Vagina (tissue), 2 donors: ENCODE measurements around the gene PLCB1. TPM values are rescaled to one million over a fixed set of nuclear protein-coding genes. Genes with fewer than 3 reads are reported as not detected.

Experiments
- DNase-seq, 2 donors: peaks; one replicate each; pipeline ENCODE4 v3.0.0-alpha.2; 2017; ENCODE audit errors: extremely low spot score in 2 of 2
- H3K27ac ChIP-seq: fragments of 200-600 bp; sonication (generic); one replicate; pipeline ENCODE4 v1.5.1; 2019
- H3K27me3 ChIP-seq: fragments of 200-600 bp; sonication (generic); one replicate; pipeline ENCODE4 v1.5.1; 2019
- H3K36me3 ChIP-seq, 2 donors: fragments of 200-600 bp; sonication (generic); one replicate each; pipeline ENCODE4 v1.5.1; 2017 to 2019
- H3K4me1 ChIP-seq: fragments of 200-600 bp; sonication (generic); one replicate; pipeline ENCODE4 v1.5.1; 2019
- H3K4me3 ChIP-seq, 2 donors: fragments of 200-600 bp; sonication (generic); 1 replicate in 1 of 2; 2 replicates in 1 of 2; pipeline ENCODE4 v1.5.1; 2016 to 2019
- H3K9me3 ChIP-seq: fragments of 200-600 bp; sonication (generic); one replicate; pipeline ENCODE4 v1.5.1; 2019
- CTCF ChIP-seq, 3 experiments: fragments of 450-650 bp in 2 of 3; fragments of 200-600 bp in 1 of 3; sonication (generic) in 1 of 3; IDR thresholded peaks; one replicate each; pipeline ENCODE4 v1.5.1; 2017 to 2019; ENCODE audit warnings: antibody characterized with exemption in 3 of 3, mild to moderate bottlenecking in 2 of 3, moderate library complexity in 2 of 3
- POLR2A ChIP-seq, 2 donors: fragments of 450-650 bp; IDR thresholded peaks; one replicate each; pipeline ENCODE4 v1.6.1; 2017; ENCODE audit warnings: antibody characterized with exemption in 2 of 2, mild to moderate bottlenecking in 2 of 2, moderate library complexity in 2 of 2
- POLR2AphosphoS5 ChIP-seq, 2 donors: sonication (generic); formaldehyde crosslinking; IDR thresholded peaks; one replicate each; pipeline ENCODE4 v1.9.0; 2017; ENCODE audit warnings: antibody characterized with exemption in 2 of 2, mild to moderate bottlenecking in 2 of 2, low read depth in 1 of 2; ENCODE audit not compliant: insufficient read depth in 1 of 2
- intact Hi-C: fragments of 100-400 bp; cut with DNase I; formaldehyde crosslinking; loops from one replicate; pipeline ENCODE4 v1.15.1; 2023
- total RNA-seq: library from RNA; depleted of rRNA; stranded (reverse); fragments of >200 nt; gene quantifications from one replicate; pipeline ENCODE4 v1.2.3, GENCODE V29; 2016

Gene PLCB1
- total RNA-seq, 1 donor from 2014 or later: 32.4 TPM

GRCh38 chr20:8788831-8789230, 656.8 kb downstream of the PLCB1 start:
- intact Hi-C loops: loop anchor here (10.0 kb wide), 2 partner anchors 576 to 606 kb away; no protein-coding TSS in a partner anchor

GRCh38 chr20:8790442-8791074, 658.5 kb downstream of the PLCB1 start:
- TF ChIP-seq POLR2A (IDR thresholded peaks at IDR 0.05) (no peak), CTCF (IDR thresholded peaks at IDR 0.05) (peak; percentile 77 to 90 (median 81))
- intact Hi-C loops: loop anchor here (10.0 kb wide), 1 partner anchor 64 kb away; no protein-coding TSS in a partner anchor
- H3K27ac ChIP-seq: no peak overlapping the region
- H3K36me3 ChIP-seq: no peaks in the 10 kb centered on the region
- H3K4me1 ChIP-seq: peaks cover 3% of the 10 kb centered on the region
- no peaks in the 10 kb centered on the region for H3K27me3 ChIP-seq
- H3K9me3 ChIP-seq: no peaks in the 10 kb centered on the region
- no peak overlapping the region for H3K4me3 ChIP-seq
- DNase-seq: no peak

More at GRCh38 chr20:8788831-8789230, 656.8 kb downstream of the PLCB1 start:
- H3K36me3 ChIP-seq: no peaks in the 10 kb centered on the region
- H3K4me3 ChIP-seq: no peak overlapping the region
- TF ChIP-seq POLR2A (IDR thresholded peaks at IDR 0.05): no peak
- TF ChIP-seq CTCF (IDR thresholded peaks at IDR 0.05): no peak
- no peaks in the 10 kb centered on the region for H3K27me3 ChIP-seq
- H3K9me3 ChIP-seq: no peaks in the 10 kb centered on the region
- DNase-seq: no peak
- H3K4me1 ChIP-seq: no peaks in the 10 kb centered on the region
- H3K27ac ChIP-seq: no peak overlapping the region

- H3K27me3 ChIP-seq: no peaks in the 10 kb centered on the region
- TF ChIP-seq POLR2AphosphoS5 (IDR thresholded peaks at IDR 0.05; ENCODE audit: insufficient read depth in 1 of 2, low read depth in 1 of 2) (no peak), CTCF (IDR thresholded peaks at IDR 0.05) (no peak), POLR2A (IDR thresholded peaks at IDR 0.05) (no peak)
- intact Hi-C loops: loop anchor here (10.0 kb wide), 1 partner anchor 59 kb away; no protein-coding TSS in a partner anchor
- H3K27ac ChIP-seq: no peak overlapping the region
- H3K4me3 ChIP-seq: no peak overlapping the region
- H3K4me1 ChIP-seq: peaks cover 14% of the 10 kb centered on the region
- no peaks in the 10 kb centered on the region for H3K36me3 ChIP-seq
- DNase-seq: no peak
- no peaks in the 10 kb centered on the region for H3K9me3 ChIP-seq
These were observed 663.3 kb downstream of the PLCB1 start for GRCh38 chr20:8795404-8795803.

- Histone ChIP-seq H3K27ac (no peak overlapping the region), H3K36me3 (no peaks in the 10 kb centered on the region), H3K27me3 (no peaks in the 10 kb centered on the region), H3K4me1 (peaks cover 14% of the 10 kb centered on the region), H3K9me3 (no peaks in the 10 kb centered on the region), H3K4me3 (no peak overlapping the region)
- intact Hi-C loops: loop anchor here (10.0 kb wide), 1 partner anchor 59 kb away; no protein-coding TSS in a partner anchor
- TF ChIP-seq CTCF (IDR thresholded peaks at IDR 0.05) (no peak), POLR2AphosphoS5 (IDR thresholded peaks at IDR 0.05; ENCODE audit: insufficient read depth in 1 of 2, low read depth in 1 of 2) (peak in 1 of 2 donors; percentile 26), POLR2A (IDR thresholded peaks at IDR 0.05) (no peak)
- DNase-seq: no peak
These were observed 664.1 kb downstream of the PLCB1 start for GRCh38 chr20:8796088-8796660.

GRCh38 chr20:8798505-8798904, 666.4 kb downstream of the PLCB1 start:
- peaks cover 14% of the 10 kb centered on the region for H3K4me1 ChIP-seq
- no peak for TF ChIP-seq CTCF (IDR thresholded peaks at IDR 0.05)
- no peak for TF ChIP-seq POLR2A (IDR thresholded peaks at IDR 0.05)
- no peak for TF ChIP-seq POLR2AphosphoS5 (IDR thresholded peaks at IDR 0.05; ENCODE audit: insufficient read depth in 1 of 2, low read depth in 1 of 2)
- intact Hi-C loops: loop anchor here (10.0 kb wide), 1 partner anchor 56 kb away; no protein-coding TSS in a partner anchor
- no peaks in the 10 kb centered on the region for H3K27me3 ChIP-seq
- no peaks in the 10 kb centered on the region for H3K9me3 ChIP-seq
- H3K4me3 ChIP-seq: no peak overlapping the region
- no peaks in the 10 kb centered on the region for H3K36me3 ChIP-seq
- H3K27ac ChIP-seq: no peak overlapping the region
- DNase-seq: no peak
